CD4-positive, alpha-beta T cell treated with Interleukin-6 for 4 hours (primary cell): Measurements from ENCODE around the gene FAM227B.
"Not testable (repeated sequence)": the region's sequence is repeated elsewhere in the genome, so short reads cannot be mapped to it uniquely, and the experiment has no call there.

Experiments
- DNase-seq: peaks from one replicate; pipeline ENCODE4 v3.0.0-alpha.2; 2020; ENCODE audit warnings: mixed read lengths

Gene FAM227B

DNA sequence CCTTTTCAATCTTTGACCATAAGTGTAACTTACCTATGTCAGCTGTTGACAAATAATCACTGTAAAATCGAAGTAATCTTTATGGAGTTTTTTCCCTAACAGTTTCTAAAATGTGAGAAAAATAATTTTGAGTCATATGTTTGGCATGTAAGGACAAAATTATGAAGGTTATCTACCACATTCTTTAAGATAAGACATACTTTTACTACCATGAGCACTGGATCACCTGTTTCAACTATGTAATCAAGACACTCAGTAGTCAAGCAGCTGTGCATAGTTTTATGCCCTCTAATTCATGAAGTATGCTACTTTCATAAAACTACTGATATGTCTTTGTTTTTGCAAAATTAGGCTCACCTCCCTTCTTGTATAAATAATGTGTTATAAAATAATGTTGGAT is 185.4 kb downstream of the FAM227B start:
- DNase-seq, result no peak

DNA sequence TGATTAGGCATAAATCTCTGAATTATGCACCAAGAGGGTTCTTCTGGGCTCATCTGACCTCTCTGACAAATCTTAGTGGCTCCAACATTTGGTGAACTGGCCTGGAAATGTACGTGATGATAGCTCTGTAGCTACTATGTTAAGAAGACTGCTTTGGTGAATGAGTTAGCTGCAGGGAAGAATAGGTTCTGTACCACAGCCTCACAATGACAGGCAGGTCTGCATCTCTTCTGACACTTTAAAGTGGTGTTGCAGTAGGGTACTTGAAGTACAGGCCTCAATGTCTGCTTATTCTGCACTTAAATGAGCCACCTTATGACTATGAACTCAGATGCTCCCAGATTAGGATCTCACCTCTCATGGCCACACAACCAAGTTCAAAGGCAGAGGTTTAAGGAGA is 190.6 kb downstream of the FAM227B start:
- DNase-seq, result no peak

DNA sequence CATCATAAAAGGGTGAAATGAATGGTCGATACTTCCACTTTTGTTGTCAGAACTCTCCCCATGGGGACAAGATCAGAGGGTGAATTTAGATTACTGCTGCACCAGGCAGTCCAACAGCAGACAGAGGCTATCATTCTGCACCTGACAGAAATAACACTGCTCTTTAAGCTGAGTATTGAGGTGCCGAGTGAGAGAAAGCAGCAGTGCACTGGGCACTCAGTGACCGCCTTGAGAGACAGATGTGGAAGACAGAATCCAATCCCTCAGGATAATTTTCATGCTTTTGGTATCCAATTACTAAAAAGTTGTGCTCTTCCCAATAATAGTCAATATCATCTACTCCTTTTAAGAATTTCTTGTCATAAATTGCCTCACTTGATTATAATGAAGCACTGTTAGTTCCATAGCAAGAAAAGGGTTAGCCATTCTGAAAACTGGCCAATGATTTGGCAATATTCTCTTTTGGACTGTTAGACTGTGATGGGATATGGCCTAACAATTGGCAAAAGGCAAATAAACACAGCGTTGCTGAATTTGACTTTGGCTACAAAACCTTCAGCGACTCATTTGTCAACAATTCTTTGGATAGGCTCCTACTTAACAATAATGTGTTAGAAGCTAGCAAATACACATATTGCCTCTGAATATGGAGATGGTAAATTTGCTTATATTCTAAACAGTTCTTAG is 192.1 kb downstream of the FAM227B start:
- DNase-seq, result no peak

DNA sequence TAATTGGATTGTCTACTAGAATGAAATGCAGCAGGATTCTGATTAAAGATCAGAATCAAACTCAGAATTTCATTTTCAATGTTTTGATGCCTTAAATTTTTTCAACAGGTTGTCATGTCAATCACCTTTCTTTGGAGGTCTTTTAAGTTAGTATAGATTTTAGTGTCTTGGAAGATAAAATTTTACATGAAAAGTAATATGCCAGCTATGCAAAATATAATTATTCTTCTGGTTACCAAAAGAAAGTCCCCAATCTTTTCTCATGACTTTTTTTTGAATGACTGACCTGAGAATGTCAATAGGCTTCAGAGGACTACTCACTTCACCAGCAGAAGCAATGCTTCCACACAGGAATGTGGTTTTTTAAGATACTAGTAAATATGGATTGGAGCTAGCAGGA is 193.2 kb downstream of the FAM227B start:
- DNase-seq, result no peak

DNA sequence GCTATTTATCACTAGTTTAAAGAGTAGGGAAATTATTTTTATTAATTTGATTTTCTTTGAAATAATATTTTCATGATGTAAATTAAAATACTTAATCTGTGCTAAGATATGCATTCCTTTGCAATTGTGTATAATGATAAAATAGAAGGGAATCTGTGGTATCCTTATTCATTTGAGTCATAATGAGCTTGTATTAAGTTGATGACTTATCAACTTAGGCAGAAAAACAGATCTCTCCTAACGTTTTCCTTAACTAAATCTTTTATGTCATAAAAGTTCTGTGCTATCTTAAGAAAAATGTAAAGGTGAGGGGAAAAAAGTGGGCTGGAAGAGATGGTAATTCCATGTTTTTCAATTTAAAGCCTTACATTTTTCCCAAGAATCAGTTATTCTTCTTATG is 195.7 kb downstream of the FAM227B start:
- no peak for DNase-seq

DNA sequence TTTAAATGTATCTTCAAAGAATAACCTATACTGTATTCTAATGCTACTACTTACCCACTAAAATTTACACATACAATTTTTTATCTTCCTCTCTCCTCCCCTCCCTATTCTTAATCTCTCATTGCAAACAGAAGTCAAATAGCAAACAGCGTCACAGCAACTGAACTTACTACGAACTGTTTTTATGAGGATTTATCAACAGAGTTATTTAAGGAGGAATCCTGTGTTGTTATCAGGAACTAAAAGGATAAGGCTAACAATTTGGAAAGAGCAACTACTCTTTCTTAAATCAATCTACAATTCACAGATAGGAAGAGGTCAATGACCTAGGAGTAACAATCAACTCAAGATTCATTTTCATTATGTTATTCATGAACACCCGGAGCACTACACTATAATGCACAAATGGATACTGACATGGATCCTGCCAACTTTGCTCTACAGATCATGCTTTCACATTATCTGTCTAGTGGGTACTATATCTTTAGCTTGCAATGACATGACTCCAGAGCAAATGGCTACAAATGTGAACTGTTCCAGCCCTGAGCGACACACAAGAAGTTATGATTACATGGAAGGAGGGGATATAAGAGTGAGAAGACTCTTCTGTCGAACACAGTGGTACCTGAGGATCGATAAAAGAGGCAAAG is 196.6 kb downstream of the FAM227B start:
- DNase-seq, result no peak

DNA sequence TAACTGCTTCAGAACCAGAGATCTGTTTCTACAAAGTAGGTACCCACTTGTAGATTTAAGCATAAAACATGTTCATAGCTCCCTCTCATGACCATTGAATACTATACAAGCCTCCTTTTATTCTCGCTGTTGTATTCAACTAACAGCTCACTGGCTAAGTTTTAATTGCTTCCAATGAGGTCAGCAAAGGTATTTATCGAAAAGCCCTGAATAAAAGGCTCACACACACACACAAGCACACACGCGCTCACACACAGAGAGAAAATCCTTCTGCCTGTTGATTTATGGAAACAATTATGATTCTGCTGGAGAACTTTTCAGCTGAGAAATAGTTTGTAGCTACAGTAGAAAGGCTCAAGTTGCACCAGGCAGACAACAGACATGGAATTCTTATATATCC is 197.6 kb downstream of the FAM227B start, which contains the start of gene FGF7:
Gene FGF7, plus strand, starts transcription at position 222 of the 400 bp plus-strand sequence. CDS start 1,056 bp downstream, outside the sequence.
- no peak for DNase-seq

DNA sequence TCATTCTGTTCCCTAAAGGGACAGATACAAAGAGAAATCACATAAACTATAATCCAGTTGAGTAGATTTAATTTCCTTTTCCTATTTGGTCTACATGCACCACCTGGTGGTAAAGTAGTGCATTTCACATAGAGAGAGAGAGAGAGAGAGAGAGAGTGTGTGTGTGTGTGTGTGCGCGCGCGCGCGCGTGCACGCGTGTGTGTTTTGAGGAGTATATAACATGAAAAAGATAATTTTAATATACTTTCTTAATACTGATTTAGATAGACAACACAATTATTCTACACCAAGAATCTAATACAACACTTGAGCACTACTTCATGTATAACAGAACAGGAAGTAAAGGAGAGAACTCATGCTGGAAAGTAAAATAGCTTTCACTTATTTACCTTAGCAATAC is 198.6 kb downstream of the FAM227B start:
- DNase-seq, result peak; percentile 31

DNA sequence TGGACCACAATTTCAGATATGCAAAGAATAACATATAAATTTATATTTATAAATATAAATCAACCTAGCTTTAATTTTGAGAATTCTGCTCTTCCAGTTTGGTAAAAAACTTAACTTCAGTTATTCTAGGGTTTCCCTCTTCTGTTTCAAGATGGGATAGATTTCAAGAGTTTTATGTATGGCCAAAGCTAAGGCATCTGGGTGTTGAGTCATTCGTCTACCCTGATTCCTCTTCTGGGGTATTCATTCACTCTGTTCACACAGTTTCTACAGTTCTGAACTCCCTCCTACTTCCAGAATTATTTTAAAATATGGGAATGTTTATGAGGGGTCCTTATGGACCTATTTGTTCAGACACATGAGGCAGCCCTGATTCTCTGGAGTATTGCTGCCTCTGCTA is 201.8 kb downstream of the FAM227B start:
- no peak for DNase-seq

DNA sequence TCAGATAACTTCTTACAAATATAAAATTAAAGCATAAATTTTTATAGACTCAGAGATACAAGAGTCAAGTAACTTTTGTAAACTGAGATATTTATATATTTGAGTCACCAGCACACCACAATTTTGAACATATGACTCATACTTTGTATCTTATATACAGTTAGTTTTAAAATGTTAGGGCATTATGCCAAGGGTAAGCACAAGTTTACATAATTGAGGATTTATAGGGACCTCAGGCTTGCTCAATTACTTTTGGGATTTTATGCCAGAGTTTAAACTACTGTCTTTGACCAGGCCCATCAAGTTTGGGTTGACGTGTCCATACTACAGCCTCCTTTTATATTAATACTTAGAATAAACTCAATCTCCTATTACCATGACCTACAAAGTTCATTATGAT is 205.0 kb downstream of the FAM227B start:
- no peak for DNase-seq

DNA sequence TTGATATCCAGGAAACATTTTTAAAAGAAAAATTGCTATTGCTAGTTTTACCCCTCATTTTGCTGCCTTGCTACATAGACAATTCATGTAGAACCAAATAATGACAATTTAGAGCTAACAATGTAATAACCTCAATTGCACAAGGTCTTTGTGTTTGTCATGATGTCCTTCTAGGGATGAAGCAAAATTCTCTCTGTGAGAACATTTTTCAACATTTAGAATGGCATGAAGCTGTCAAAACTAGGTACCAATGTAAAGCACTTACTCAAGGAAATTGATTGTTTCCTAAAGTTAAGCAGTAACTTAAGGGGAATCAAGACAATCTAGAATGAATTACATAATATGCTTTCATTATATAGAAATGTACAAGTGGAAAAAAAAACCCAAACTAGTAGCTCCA is 205.5 kb downstream of the FAM227B start:
- DNase-seq, result no peak

DNA sequence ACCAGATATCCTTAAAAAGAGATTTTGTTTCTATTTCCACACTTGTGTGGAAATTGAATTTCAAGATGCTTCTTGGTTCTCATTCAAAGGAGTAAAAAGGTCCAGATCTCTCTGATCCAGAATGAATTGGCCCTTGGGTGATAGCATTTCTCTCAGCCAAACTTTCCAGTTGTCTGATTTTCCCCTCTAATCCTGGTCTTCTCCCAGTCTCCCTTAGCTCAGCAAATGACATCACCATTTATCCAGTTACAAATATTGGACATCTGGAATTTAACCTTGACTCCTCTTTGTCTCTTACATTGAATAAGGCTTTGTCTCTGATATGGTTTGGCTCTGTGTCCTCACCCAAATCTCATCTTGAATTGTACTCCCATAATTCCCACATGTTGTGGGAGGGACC is 207.8 kb downstream of the FAM227B start:
- DNase-seq, result no peak

DNA sequence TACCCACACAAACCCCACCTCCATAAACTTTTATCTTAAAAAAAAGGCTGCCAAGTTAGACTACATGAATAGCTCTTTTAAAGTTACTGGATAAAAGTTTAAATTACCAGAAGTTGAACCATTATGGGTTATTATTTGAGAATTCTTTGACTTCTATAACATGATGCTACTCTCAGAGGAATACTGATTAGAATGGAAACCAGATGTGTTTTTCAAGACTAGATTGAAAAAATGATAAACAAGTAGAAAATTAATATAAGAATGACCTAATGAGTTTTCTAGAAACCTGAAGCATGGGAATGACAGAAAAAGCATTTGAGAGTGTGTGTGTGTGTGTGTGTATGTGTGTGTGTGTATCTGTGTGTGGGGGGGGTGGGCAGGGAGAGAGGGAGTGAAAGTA is 210.0 kb downstream of the FAM227B start:
- DNase-seq, result no peak

DNA sequence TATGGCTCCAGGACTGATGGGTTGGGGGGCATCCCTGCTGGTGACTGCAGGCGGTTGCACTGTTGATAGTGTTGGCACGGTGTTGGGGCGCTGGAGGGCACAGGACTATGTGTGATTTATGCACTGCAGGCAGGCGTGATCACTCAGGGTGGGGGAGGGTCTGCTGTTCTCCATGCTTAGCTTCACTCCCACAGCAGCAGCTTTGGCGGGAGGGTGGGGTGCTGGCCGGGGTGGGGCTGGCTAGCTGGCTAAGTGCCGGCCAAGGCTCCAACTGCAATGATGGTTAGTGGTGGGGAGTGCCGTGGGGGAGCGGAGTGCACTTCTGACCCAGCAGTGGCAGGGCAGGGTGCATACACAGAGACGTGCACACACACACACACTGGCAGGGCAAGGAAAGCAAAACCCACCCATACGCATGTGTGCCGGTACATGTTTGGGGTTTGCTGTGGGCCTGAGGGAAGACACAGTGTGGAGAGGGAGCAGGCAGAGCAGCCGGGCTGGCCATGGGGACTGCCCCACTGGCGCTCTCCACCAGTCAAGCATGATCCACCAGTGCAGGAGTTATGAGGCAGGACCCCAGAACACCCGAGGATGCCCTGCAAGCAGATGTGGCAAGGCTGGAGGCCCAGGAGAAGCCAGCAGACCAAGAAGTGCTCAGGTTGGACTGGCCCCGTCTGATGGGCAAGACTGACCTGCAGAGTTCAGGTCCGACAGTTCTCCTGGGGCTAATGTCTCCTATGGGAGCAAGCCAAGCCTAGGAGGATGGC is 214.1 kb downstream of the FAM227B start:
- DNase-seq, result no peak

DNA sequence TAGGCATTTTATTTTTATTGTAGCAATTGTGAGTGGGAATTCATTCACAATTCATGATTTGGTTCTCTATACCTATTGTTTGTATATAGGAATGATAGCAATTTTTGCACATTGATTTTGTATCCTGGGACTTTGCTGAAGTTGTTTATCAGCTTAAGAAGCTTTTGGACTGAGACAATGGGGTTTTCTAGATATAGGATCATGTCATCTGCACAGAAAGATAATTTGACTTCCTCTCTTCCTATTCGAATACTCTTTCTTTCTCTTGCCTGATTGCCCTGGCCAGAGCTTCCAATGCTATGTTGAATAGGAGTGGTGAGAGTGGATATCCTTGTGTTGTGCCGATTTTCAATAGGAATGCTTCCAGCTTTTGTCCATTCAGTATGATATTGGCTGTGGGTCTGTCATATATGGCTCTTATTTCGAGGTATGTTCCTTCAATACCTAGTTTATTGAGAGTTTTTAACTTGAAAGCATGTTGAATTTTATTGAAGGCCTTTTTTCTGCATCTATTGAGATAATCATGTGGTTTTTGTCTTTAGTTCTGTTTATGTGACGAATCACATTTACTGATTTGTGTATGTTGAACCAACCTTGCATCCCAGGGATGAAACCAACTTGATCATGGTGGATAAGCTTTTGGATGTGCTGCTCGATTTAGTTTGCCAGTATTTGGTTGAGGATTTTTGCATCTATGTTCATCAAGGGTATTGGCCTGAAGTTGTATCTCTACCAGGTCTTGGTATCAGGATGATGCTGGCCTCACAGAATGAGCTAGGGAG is 217.9 kb downstream of the FAM227B start:
- not testable (repeated sequence) for DNase-seq

DNA sequence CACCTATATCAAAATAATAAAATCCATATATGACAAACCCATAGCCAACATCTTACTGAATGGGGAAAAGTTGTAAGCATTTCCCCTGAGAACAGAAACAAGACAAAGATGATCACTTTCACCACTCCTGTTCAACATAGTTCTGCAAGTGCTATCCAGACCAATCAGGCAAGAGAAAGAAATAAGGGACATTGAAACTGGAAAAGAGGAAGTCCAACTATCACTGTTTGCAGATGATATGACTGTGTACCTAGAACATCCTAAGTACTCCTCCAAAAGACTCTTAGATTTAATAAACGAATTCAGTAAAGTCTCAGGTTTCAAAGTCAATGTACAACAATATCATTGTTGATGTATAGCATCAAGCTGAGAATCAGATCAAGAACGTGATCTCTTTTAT is 233.1 kb downstream of the FAM227B start:
- DNase-seq, result no peak

DNA sequence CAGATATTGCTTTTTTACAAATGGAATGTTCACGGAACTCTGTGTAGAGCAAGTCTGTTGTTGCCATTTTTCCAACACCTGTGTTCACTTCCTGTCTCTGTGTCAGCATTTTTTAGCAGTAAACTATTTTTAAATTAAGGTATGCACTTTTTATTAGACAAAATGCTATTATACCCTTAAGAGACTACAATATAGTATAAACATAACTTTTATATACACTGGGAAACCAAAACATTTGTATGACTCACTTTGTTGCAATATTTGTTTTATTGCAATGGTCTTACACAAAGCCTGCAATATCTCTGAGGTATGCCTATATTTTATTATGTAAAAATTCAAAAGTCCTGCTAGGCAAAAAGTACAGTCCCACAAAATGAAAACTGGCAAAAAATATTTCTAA is 237.4 kb downstream of the FAM227B start:
- DNase-seq, result no peak

DNA sequence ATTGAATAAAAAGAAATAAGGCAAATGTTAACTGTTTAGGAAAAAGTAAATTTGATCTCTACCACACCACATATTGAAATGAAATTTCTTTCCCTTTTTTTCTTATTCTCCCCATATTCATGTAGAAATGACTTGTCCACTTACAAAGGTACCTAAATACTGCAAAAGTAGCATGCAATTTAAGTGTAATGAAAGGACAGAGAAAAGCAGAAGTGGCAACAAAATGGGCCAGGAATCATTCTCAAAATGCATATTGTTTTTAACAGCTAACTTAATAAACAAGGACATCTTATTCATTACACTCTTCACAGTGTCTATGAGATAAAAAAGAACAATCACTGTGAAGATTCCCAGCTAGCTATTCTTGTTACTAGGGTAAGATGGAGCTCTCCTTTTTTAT is 238.2 kb downstream of the FAM227B start:
- DNase-seq, result no peak

DNA sequence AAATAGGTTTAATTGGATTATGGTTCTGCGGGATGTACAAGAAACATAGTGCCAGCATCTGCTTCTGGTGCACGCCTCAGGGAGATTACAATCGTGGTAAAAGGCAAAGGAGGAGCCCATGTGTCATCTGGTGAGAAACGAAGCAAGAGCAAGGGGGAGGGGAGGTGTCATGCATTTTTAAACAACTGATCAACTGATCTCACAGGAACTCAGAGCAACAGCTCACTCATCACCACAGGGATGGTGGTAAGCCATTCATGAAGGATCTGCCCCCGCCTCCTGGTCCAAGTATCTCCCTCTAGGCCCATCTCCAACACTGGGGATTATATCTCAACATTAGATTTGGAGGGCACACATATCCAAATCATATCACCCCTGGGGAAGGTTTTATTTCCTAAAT is 239.7 kb downstream of the FAM227B start:
- no peak for DNase-seq

DNA sequence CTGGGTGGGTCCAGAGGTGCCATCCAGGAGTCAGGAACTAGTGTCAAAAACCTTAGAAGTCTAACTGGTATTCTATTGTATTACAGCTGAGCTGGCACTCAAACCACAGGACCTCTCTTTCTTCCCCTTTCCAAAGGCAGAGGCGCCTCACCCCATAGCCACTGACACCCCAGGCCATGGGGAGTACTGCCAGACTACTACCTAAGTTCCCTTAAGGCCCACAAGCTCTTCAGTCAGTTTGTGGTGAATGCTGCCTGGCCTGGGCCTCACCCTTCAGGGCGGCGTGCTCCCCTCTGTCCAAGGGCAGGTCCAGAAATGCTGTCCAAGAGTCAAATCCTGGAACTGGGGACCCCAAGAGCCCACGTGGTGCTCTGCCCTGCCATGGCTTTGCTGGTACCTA is 240.6 kb downstream of the FAM227B start:
- no peak for DNase-seq

DNA sequence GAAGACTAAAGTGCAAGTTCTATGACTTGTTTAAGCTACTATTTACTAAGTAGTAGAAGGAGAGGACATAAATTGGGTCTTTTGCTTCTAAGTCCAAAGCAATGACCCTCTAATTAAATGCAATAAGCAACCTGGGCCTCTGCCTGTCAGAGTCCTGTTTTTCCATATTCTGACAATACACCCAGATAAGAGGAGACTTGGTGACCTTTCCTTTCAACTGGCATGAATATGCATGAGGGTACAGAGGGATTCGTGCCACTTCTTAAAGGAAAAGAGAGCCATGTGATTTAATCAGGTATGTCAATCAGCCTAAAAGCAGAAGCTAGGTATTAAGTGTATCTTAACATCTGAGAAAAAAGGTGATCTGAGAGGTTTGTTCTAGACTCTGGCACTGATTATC is 248.3 kb downstream of the FAM227B start:
- DNase-seq, result no peak

DNA sequence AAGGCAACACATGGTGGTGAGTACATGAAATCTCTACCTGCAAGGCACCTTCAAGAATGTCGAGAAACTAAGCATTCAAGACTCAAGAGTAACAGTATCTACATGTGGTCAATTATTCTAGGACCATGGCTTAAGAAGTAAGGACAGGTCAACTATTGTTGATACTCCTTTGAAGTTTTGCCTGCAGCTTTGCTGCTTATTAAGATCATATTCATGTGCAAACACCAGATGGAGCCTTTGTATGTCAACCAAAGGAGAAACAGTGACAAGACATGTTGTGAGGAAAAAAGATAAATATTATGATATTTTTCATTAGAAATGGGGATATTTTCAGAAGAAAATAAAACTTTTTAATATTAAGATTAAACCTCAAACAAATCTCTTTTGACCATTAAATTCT is 249.8 kb downstream of the FAM227B start:
- DNase-seq, result no peak

DNA sequence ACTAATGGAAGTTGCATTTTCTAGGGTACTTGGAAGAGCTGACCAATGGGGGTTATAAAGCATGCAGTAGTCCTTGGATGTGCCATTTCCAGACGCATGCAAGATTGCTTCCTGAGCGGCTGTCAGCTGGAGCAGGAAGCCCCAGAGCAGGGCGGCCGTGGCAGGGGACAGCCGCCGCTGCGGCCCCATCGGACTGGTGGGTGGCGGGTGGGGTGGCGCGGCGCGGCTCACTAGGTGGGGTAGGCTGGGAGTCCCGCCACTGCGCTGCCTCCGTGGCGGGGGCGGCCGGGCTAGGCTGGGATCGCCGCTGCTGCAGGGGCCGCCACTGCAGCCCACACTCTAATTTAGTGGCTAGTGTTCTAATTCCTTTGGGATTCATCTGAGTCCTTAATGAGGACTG is 254.1 kb downstream of the FAM227B start:
- no peak for DNase-seq
